GM21825 (cell line): ENCODE measurements around the gene REG3G.

Experiments used
- ATAC-seq: cut with Tn5 transposase; IDR thresholded peaks from one replicate; pipeline ENCODE4 v1.9.1; 2021; ENCODE audit warnings: mild to moderate bottlenecking, moderate library complexity; ENCODE audit not compliant: unreplicated experiment

Gene REG3G

DNA sequence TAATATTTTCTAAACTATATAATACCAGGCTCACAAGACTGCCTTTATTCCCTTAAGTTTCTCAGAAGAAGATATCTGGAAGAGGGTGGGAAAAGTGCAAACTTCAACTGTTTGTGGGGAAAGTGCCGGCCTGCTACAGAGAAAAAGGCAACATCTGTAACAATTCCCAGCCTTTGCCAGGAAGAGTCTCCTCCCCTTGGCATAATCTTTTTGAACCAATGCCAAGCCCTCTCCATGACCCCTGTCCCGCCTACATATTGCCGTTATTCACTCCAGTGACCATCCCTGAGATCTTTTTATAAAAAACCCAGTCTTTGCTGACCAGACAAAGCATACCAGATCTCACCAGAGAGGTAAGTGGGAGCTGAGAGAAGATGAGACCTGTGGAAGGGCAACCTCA, at the start of gene REG3G:
Gene REG3G (plus strand): TSS at position 282 of the 400 bp plus-strand sequence. CDS start 392 bp downstream, outside the sequence.
- ATAC-seq: no peak

DNA sequence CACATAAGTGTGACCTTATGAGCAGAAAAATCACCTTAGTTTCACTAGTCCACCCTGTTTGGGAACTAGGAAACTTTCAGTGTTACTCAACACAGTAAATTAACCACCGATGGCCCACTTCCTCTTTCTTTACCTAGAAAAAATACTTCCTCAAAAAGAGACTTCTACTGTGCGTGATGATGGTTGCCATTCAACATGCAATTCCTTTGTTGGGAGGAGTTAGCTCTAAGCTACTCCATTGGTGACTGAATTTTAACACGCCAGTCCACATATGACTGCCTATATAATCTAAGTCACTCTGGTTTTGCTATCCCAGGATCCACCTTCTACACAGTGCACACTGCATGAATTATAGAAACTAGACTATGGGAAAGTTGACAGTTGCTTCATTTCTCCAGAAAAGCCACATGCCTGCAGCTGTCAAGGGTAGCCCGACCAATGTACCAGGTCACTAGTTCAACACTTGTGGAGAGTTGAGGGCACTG, 47.8 kb upstream of the REG3G start:
- peak; percentile 95 for ATAC-seq

DNA sequence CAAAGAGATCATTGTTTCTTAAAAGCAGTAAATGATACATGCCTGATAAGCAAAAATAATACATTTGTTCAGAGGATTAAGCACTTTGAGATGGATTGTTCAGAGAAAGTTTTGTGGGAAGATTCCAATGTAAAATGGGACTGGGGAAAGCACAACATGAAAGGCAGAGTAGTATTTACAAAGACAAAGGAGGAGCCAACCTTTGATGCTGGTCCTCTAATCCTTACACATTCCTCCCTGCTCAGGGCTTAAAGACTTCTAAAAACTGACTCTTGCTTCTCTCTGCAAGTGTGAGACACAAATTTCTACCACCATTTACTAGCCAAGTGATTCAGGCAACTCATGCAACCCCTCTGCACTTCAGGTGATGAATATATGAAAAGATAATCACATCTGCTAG, 47.2 kb upstream of the REG3G start:
- no peak for ATAC-seq

DNA sequence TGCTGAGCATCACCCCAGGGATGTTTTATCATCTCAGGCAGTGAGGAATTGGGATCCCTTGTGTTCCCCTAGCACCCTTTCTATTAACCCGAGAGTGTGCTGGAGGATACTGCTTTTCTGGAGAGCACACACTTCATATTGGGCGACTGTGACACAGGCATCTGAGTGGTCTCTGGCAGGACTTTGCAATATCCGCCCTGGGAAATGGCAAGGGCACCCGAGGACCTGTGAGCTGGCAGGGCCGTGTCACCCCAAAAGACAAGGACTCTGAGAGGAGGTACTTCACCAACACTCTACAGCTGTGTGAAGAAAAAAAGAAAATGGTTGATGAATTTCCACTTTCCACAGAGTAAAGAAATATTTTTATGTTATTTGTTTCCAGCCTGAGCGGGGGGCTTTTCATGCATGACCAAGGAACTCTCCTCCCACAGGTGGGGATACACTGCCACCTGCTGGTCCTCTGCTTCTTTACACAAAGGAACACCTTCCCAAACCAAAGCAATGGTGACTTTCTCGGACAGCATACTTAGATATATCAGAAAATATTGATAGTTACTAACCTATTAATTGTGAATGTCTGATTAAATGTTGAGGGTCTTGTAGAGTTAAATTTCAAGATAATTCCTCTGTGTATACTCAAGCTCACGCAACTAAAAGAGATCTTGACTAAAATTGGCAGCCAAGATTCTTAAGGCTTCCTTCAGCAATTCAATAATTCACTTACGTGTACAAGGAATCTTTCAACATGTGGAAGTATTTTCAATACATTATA, 45.9 kb upstream of the REG3G start:
- no peak for ATAC-seq

DNA sequence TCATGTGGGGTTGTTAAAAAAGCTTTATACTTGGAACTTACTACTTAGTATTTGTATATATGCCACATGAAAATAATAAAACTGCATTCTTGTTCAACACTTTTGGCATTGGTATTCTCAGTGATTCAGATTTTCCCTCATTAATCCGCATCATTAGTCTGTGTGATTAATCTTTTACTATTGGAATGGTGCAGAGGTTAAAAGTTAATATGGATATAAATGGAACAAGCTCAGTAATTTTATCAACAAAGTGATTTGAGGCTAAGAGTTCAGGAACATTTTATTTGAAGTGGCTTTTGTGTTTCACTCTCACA, 45.4 kb upstream of the REG3G start:
- no peak for ATAC-seq

DNA sequence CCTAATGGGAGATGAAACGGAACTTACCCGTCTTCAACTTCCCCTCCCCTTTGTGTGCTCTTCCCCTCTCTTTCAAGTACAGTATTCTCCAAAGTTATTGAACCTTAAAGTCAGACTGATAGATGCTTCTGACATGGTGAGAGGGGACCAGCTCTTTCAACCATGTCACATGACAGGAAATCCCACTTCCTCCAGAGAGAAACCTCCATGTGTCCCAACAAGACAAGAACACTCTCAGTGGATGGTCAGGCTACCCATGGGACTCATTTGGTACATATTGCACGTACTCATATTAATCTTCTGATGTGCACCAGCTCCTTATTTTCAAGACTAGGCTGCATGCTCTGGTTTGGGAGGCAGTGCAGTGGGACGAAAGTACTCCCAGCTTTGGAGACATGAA, 44.6 kb upstream of the REG3G start:
- ATAC-seq: no peak

DNA sequence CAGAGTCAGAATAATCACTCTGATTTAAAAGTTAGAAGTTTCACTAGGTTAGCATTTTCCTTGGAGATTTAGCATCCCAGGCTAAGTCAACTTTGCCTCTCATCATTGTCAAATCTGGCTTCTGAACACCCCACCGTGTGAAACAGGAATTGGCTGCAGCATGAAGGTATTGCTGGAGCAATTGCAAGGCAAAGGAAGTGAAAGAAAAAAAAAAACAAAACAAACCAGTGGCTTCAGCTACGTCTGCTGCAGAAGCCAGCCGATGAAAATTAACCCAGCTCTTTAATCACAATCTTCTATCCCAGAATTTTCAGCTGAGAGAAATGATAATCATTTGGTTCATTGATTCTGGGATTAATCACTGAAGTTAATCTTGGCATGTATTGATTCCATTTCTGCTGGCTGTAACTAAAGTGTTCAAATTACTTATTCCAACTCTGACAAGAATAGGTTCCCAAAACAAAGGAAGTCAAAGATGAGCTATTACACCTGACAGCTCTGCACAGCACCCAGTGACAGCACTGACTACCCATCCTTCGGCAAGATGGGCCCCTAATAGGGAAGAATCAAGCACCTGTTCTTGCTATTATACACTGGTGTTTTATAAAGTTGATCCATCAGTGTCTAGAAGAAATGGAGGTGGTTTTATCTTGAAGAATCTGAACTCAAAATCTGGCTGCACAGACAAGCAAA, 42.7 kb upstream of the REG3G start:
- no peak for ATAC-seq

DNA sequence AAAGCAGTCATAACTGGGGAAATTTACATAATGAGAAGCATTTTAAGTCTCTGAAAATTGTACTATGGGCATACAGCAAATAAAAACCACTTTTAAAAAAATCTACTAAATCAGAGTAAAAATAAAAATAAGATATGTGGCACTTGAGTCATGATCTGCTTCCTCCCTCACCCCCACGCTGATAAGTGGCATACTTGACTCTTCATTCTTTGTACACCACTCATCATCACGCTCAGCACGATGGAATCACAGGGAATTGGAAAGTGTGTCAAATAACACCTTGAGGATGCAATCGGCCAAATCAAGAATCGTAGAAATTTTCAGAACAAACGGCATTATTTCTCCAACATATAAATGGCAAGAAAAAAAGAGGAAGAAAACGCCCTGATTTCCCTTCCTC, 41.1 kb upstream of the REG3G start:
- ATAC-seq: no peak

DNA sequence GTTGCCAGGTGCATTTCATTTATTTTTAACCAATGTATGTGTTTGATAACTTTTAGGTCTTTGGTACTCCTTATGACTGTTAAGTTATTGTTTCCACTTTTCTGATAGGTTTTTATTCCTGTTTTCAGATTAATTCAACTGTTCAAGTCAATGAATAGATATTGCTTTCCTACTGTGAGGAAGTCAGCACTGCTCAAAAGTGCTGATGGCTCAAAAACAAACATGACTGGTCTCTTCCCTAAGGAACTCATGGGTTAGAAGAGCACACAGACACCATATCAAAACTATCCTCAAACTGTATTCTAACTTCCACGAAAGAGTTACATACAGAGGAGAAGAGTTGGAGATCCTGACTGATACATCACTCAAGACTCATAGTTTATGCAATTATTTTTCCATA, 39.9 kb upstream of the REG3G start:
- ATAC-seq: no peak

DNA sequence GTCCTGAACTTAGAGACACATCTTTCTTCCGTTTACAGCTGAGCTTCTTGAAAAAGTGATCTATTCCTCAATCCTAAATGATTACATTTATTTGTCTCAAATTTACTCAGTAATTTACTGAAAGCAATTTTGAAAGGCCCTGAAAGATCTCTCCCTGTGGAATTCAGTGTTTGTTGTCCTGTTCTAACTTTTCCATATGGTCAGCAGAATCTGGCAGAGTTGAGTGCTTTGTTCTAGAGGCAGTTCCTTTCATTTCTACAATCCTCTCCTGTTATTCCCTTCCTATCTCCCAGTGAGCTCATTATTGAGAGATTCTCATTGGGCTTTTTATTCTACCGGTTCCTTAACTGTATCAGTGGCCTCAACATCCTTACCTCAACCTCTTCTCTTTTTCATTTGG, 36.5 kb upstream of the REG3G start:
- no peak for ATAC-seq

DNA sequence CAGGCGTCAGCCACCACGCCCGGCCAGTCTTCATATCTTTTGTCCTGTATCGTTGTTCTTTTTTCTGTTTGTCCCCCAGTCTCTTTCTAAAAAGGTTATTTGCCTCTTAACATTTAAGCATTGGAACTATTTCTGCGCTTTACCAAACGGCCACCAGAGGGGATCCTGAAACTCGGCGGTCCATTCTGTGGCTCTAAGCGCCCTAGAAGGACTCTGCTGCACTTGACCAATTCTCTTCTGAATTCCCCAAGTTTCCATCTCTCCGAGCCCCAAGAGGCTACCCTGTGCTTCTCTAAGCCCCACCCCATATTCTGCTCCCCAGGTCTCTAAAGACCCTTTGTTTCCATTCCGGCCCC, 33.1 kb upstream of the REG3G start:
- ATAC-seq: no peak

DNA sequence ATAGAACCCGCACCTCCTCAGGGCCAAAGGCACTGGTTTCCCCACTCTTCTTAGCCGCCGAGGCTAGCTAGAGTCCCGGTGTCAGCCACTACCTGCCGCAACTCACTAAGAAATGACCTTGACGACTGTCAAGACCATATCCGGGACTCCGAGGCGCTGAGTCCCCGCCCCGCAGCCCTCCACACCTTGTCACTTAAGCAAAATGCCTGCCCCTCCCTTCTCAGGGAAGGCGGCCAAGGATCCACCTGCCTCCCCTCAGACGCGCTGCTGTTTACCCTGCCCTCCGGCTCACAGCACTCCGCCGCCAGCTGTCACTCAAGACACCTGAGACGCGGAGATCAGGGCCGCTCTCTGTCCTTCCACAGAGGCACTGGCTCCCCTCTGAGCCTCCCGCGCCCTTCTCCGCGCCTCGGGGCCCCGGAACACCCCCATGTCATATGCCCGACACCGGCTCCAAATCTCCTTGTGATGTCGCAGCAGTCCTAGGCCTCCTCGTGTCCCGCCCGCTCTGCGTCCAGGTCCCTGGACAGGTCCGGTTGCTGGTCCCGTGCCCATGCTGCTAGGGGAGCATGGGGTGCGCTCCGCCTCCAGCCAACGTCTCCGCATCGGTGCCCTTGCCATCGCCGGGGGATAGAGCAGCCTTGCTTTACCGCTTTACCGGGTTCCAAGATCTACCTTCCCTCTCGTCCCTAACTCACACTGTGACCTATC, 32.5 kb upstream of the REG3G start:
- ATAC-seq: no peak

DNA sequence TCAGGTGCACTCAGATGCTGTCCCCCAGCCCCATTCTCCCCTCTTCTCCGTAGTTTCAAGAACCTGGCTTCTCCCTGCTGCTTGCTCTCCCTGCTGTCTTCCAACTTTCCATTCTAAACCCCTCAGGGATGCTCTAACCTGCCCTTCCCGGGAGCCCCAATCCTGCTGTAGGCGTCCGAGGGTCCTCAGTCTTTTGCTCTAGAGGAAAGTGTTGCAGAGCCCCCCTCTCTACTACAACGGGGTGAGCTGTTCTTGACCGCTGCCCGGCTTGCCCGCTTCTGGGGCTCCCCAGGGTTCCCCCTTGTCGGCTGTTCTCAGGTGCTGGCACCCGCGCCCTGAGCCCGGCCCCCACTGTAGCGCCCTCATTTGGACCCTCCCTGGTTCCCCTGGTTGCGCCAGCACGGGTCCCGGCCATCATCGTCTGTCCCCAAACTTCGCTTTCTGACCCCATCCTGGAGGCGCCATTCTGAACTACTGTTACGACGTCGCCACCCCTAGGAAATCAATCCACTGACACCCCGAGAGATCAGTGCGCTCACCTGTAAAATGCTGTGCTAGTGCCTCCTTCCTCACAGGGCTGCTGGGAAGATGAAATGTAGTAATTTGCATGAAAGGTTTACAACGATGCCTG, 31.9 kb upstream of the REG3G start:
- ATAC-seq: no peak

DNA sequence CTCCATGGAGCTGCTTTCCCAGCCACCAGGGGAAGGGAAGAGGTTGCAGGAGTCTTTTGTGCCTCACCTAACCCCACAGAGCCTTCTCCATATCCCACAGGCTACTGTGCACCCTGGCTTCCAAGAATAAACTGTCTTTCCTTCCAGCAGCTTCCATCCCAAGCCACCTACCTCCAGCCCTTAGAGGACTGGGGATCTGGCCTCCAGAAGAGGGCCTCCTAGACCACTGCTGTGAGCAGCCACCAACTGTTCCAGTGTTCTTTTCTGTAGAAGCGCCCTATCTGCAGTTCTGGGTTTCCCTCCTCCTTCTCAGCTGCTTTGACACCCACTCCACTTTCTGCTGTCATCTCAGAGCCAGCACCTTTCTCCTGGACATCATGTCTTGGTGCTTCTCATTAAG, 30.7 kb upstream of the REG3G start:
- no peak for ATAC-seq

DNA sequence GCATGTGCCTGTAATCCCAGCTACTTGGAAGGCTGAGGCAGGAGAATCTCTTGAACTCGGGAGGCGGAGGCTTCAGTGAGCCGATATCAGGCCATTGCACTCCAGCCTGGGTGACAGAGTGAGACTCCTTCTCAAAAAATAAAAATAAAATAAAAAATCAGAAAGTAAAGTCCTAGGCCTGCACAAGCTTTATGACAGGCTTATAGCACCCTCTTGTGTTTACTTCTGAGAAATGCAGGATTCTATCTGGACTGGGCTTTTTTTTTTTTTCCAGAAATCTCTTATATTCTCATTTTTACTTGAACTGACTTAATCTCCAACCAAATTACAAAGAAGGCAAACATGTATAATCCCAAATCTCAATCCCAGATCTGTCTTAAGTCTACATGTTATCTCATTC, 26.1 kb upstream of the REG3G start:
- ATAC-seq: no peak

DNA sequence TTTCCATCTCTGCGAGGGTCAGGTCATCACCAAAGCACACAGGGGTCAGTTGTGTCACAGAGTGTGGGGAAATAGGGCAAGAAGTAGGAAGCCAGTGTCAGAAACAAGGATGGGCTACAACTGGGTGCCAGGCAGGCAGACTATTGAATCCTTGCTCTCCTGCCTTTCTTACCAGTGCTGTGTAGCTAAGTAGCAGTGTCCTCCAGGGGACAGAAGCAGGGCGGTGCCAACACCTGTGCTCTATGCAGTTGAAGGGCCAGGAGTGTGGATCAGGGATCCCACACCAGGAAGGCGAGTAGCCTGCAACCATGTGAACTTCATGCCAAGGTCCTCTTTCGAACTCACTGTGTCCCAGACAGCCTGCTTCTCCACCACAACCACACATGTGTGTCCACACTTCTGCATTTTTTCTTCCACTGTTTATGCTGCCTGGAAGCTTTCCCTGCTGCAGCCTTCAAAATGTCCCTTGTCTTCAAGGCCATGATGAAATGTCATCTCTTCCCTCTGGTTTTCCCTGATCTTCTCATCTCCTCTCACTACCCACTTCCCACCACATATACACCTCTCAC, 25.4 kb upstream of the REG3G start:
- no peak for ATAC-seq

DNA sequence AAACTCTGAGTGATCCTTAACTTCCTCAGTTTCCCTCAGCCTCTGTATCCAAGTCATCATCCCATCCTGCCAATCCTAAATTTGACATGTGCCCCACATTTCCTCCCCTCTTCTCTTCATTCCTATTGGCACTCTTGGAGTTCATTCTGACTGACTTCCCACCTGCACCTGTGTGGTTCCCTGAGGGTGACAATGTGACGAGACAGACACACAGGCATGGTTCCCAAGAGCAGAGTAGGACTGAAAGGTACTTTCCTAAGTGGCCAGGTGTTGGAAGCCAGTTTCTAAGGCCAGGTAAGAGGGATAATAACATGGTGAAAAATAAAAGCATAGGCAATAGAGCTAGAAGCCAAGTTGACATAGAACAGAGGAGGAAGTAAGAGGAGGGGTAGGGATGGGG, 24.2 kb upstream of the REG3G start:
- no peak for ATAC-seq

DNA sequence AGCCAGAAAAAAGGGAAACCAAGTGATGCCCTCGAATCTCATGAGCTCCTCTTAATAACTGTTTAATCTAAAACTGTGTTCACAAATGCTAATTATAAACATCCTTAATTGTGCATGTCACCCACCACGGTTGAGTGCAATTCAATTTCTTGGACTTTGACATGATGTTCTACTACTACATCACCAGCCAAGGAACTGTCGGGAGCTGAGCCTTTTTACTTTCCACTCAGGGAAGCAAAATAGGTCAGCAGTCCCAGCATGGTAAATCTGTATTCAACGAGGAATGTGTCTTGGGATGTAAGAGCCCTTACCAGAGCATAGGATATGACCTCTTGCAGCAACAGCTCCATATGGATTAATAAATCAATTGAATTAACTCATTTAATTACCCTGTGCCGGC, 20.8 kb upstream of the REG3G start:
- no peak for ATAC-seq

DNA sequence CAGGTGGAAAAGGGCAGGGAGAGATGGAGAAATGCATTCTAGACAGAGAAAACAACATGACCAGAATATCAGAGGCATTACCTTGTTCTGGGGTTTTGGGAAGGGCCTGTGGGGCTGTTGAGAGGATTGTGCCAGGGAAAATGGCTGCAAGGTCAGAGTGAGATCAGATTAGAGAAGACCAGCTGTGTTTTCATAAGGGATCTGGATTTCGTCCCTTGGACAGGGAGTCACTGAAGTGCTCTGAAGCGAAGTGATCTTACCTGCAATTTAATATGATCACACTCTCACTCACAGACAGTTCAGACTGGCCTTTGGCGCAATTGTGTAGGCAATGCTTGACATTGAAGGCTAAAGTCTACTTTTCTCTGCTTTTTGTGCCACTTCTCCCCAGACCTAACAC, 20.3 kb upstream of the REG3G start:
- no peak for ATAC-seq

DNA sequence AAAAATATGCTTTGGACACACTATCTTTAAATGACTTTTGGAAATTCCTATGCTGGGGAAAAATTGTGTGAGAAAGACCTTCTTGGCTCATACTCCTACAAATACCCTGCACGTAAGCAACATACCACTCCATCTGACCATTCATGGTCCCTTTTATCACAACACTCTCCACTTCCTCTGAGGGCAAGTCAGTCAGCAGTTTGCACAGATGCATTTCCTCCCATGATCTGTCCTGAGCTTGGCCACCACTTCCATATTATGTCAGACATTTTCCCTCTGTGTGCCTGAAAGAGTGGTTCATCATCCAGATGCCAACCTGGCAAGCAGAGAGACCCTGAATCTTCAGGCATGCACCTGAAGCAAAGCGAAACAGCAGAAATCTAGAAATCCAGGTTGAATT, 16.1 kb upstream of the REG3G start:
- ATAC-seq: no peak

DNA sequence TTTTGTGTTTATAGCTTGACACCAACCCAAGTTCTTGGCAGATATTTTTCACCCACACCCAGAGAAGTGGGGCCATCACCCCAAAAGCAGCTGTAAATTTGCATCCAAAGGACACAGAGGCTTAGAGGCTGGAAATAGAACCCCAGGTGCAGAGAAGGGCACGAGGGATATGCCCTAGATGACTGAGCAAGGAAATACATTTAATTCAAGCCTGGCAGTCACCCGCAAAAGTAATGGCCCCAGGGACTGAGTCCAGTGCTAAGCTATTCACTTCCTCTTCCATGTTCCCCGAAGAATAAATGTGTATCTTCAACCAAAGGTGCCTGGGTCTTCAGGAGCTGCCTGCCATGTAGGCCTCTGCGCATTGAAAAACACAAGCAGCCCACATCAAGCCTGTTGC, 14.0 kb upstream of the REG3G start:
- ATAC-seq: no peak
